ENCODE data around the gene KASH5. TPM values are rescaled to one million over a fixed set of nuclear protein-coding genes. Genes with fewer than 3 reads are reported as not detected.
A peak's percentile ranks its signal among the peaks of the same experiment; 100 is the strongest.
"Not testable (repeated sequence)": the region's sequence is repeated elsewhere in the genome, so short reads cannot be mapped to it uniquely, and the experiment has no call there.

Gene KASH5
- total RNA-seq, 1 donor from 2014 or later = 2.2 TPM

- Histone ChIP-seq H3K27ac (peak overlapping the region; percentile 56), H3K27me3 (no peaks in the 10 kb centered on the region), H3K9me3 (no peaks in the 10 kb centered on the region), H3K36me3 (peaks cover 11% of the 10 kb centered on the region), H3K4me3 (no peak overlapping the region), H3K4me1 (peaks cover 13% of the 10 kb centered on the region)
- intact Hi-C loops (cut with DNase I) = no loop called here
- no peak for DNase-seq
- TF ChIP-seq CTCF (IDR thresholded peaks at IDR 0.05) = no peak
- no peak for ATAC-seq
Observed at GRCh38 chr19:49456326-49456725, 68.3 kb downstream of the KASH5 start.

- Histone ChIP-seq H3K36me3 (peaks cover 11% of the 10 kb centered on the region), H3K27ac (peak overlapping the region; percentile 81), H3K27me3 (no peaks in the 10 kb centered on the region), H3K9me3 (no peaks in the 10 kb centered on the region), H3K4me1 (peaks cover 13% of the 10 kb centered on the region), H3K4me3 (no peak overlapping the region)
- DNase-seq (no peak), ATAC-seq (no peak)
- intact Hi-C loops (cut with DNase I) = no loop called here
- no peak for TF ChIP-seq CTCF (IDR thresholded peaks at IDR 0.05)
Observed at GRCh38 chr19:49458567-49458903, 70.5 kb downstream of the KASH5 start.

- no peak for TF ChIP-seq CTCF (IDR thresholded peaks at IDR 0.05)
- peaks cover 14% of the 10 kb centered on the region for H3K36me3 ChIP-seq
- DNase-seq (no peak), ATAC-seq (no peak)
- intact Hi-C loops (cut with DNase I) = no loop called here
- H3K4me3 ChIP-seq = no peak overlapping the region
- peaks cover 8% of the 10 kb centered on the region for H3K4me1 ChIP-seq
- H3K27me3 ChIP-seq = no peaks in the 10 kb centered on the region
- no peak overlapping the region for H3K27ac ChIP-seq
- H3K9me3 ChIP-seq = no peaks in the 10 kb centered on the region
Observed at GRCh38 chr19:49459388-49459787, 71.3 kb downstream of the KASH5 start.

- H3K27me3 ChIP-seq; H3K4me1 ChIP-seq; H3K9me3 ChIP-seq; H3K27ac ChIP-seq; intact Hi-C loops (cut with DNase I); H3K4me3 ChIP-seq; DNase-seq; ATAC-seq: not testable (repeated sequence)
- peaks cover 28% of the 10 kb centered on the region for H3K36me3 ChIP-seq
Observed at GRCh38 chr19:49461130-49461529, 73.1 kb downstream of the KASH5 start.

GRCh38 chr19:49461656-49462055 lies 73.6 kb downstream of the KASH5 start:
- Histone ChIP-seq H3K4me3 (no peak overlapping the region), H3K9me3 (no peaks in the 10 kb centered on the region), H3K27me3 (no peaks in the 10 kb centered on the region), H3K27ac (no peak overlapping the region), H3K36me3 (peaks cover 30% of the 10 kb centered on the region), H3K4me1 (peaks cover 8% of the 10 kb centered on the region)
- intact Hi-C loops (cut with DNase I) = no loop called here
- DNase-seq = no peak
- TF ChIP-seq CTCF (IDR thresholded peaks at IDR 0.05) = no peak
- ATAC-seq = no peak

- H3K27me3 ChIP-seq = no peaks in the 10 kb centered on the region
- peaks cover 30% of the 10 kb centered on the region for H3K36me3 ChIP-seq
- no peak overlapping the region for H3K4me3 ChIP-seq
- intact Hi-C loops (cut with DNase I) = no loop called here
- no peak for TF ChIP-seq CTCF (IDR thresholded peaks at IDR 0.05)
- H3K27ac ChIP-seq = no peak overlapping the region
- no peaks in the 10 kb centered on the region for H3K9me3 ChIP-seq
- ATAC-seq (no peak), DNase-seq (no peak)
- peaks cover 8% of the 10 kb centered on the region for H3K4me1 ChIP-seq
Observed at GRCh38 chr19:49462492-49462891, 74.4 kb downstream of the KASH5 start.

Measured in upper lobe of right lung (tissue), 1 donor.